Measurements from ENCODE around the gene SH3BP5. TPM values are rescaled to one million over a fixed set of nuclear protein-coding genes. Genes with fewer than 3 reads are reported as not detected.

Gene SH3BP5
- total RNA-seq, 1 experiment from 2014 or later = 13.9 TPM

DNA sequence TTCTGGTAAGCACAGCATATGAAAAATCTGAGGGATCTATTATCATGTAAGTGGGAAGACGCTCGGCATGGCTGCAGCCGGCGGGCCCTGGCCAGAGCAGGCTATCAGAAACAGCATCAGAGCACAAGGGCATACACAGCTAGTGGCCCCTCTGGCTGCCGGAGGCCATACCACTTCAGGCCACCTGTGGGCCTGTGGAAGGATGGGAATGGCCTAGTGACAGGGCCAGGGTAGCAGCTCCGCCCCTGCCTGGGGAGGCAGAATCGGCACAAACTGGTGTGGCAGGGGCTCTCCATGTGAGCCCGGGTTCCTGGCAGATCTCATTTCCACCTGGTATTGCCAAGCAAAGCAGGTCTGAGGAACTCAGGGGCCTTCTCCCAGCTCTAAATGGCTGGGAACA, 46.4 kb downstream of the SH3BP5 start:
- Histone ChIP-seq H3K27me3 (ENCODE audit: insufficient read depth, low read length) (no peaks in the 10 kb centered on the region), H3K9me3 (ENCODE audit: control insufficient read depth in 1 of 2, insufficient read depth in 1 of 2, low read depth in 1 of 2, low read length in 2 of 2) (no peaks in the 10 kb centered on the region), H2AFZ (ENCODE audit: low read depth, low read length, poor library complexity, severe bottlenecking) (no peak overlapping the region), H3K4me2 (ENCODE audit: low read length) (no peak overlapping the region), H3K36me3 (ENCODE audit: control insufficient read depth in 1 of 2, insufficient read depth in 2 of 2, low read length in 2 of 2) (no peaks in the 10 kb centered on the region), H3K4me1 (ENCODE audit: control insufficient read depth in 1 of 2, insufficient read depth in 2 of 2, low read length in 2 of 2) (peaks cover 5 to 11% of the 10 kb centered on the region in 2 experiments; a peak in 2 of 4 replicates), H3K9ac (ENCODE audit: low read length) (no peak overlapping the region), H3K4me3 (replicated peaks in 1 of 2; ENCODE audit: low read depth in 1 of 2, low read length in 2 of 2) (no peak overlapping the region), H4K20me1 (ENCODE audit: insufficient read depth) (no peaks in the 10 kb centered on the region), H3K79me2 (ENCODE audit: insufficient read depth, low read length) (0 out of 2 replicates have a peak, but pooled peaks cover 7% of the 10 kb centered on the region), H3K9me2 (ENCODE audit: insufficient read depth) (no peaks in the 10 kb centered on the region), H3K27ac (ENCODE audit: low read depth, low read length) (no peak overlapping the region)
- BruUV-seq (replicated peaks) = no TSS peak
- intact Hi-C loops (cut with micrococcal nuclease) = no loop called here
- ChIA-PET POLR2A (no interaction called here), CTCF (no interaction called here), RAD21 (ENCODE audit: low non-redundant PET in 1 of 2, low total read pairs in 2 of 2, uncharacterized antibody in 2 of 2, unreplicated experiment in 2 of 2) (no interaction called here)
- no peak for ATAC-seq
- DNase-seq (ENCODE audit: low read depth, low spot score) = no peak
- TF ChIP-seq, protein P1, sequence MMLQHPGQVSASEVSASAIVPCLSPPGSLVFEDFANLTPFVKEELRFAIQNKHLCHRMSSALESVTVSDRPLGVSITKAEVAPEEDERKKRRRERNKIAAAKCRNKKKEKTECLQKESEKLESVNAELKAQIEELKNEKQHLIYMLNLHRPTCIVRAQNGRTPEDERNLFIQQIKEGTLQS (IDR thresholded peaks at IDR 0.05) = no peak
- no peak for TF ChIP-seq EGR1 (IDR thresholded peaks at IDR 0.05; ENCODE audit: low read depth)
- TF ChIP-seq, protein P2, sequence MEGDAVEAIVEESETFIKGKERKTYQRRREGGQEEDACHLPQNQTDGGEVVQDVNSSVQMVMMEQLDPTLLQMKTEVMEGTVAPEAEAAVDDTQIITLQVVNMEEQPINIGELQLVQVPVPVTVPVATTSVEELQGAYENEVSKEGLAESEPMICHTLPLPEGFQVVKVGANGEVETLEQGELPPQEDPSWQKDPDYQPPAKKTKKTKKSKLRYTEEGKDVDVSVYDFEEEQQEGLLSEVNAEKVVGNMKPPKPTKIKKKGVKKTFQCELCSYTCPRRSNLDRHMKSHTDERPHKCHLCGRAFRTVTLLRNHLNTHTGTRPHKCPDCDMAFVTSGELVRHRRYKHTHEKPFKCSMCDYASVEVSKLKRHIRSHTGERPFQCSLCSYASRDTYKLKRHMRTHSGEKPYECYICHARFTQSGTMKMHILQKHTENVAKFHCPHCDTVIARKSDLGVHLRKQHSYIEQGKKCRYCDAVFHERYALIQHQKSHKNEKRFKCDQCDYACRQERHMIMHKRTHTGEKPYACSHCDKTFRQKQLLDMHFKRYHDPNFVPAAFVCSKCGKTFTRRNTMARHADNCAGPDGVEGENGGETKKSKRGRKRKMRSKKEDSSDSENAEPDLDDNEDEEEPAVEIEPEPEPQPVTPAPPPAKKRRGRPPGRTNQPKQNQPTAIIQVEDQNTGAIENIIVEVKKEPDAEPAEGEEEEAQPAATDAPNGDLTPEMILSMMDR (IDR thresholded peaks at IDR 0.05 in 2 of 3, conservative IDR thresholded peaks at IDR 0.05 in 1 of 3; ENCODE audit: borderline replicate concordance in 1 of 3, insufficient read depth in 1 of 3, low read depth in 2 of 3, low read length in 2 of 3) = no peak
- no peak for TF ChIP-seq EZH2 (IDR thresholded peaks at IDR 0.05)
- TF ChIP-seq SP1 (IDR thresholded peaks at IDR 0.05; ENCODE audit: low read depth) = no peak
- TF ChIP-seq CBX3 (IDR thresholded peaks at IDR 0.05; ENCODE audit: low read depth) = no peak
- no peak for TF ChIP-seq JUND (IDR thresholded peaks at IDR 0.05)
- no peak for TF ChIP-seq SRF (IDR thresholded peaks at IDR 0.05; ENCODE audit: low read depth)
- no peak for TF ChIP-seq ZFX (IDR thresholded peaks at IDR 0.05)
- no peak for TF ChIP-seq FOSL1 (IDR thresholded peaks at IDR 0.05; ENCODE audit: low read depth)
- TF ChIP-seq, protein P3, sequence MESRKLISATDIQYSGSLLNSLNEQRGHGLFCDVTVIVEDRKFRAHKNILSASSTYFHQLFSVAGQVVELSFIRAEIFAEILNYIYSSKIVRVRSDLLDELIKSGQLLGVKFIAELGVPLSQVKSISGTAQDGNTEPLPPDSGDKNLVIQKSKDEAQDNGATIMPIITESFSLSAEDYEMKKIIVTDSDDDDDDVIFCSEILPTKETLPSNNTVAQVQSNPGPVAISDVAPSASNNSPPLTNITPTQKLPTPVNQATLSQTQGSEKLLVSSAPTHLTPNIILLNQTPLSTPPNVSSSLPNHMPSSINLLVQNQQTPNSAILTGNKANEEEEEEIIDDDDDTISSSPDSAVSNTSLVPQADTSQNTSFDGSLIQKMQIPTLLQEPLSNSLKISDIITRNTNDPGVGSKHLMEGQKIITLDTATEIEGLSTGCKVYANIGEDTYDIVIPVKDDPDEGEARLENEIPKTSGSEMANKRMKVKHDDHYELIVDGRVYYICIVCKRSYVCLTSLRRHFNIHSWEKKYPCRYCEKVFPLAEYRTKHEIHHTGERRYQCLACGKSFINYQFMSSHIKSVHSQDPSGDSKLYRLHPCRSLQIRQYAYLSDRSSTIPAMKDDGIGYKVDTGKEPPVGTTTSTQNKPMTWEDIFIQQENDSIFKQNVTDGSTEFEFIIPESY (IDR thresholded peaks at IDR 0.05; ENCODE audit: extremely low read depth, insufficient replicate concordance, low read length) = no peak
- no peak for TF ChIP-seq POLR2A (IDR thresholded peaks at IDR 0.05; ENCODE audit: borderline replicate concordance, extremely low read depth, insufficient read depth, insufficient read length)
- no peak for TF ChIP-seq ZNF274 (IDR thresholded peaks at IDR 0.05; ENCODE audit: low read depth, low read length)
- TF ChIP-seq SIN3A (IDR thresholded peaks at IDR 0.05; ENCODE audit: low read depth) = no peak
- TF ChIP-seq POLR2AphosphoS5 (IDR thresholded peaks at IDR 0.05; ENCODE audit: low read depth, low read length) = no peak
- no peak for TF ChIP-seq EZH2phosphoT487 (IDR thresholded peaks at IDR 0.05; ENCODE audit: borderline replicate concordance)
- TF ChIP-seq, protein P4, sequence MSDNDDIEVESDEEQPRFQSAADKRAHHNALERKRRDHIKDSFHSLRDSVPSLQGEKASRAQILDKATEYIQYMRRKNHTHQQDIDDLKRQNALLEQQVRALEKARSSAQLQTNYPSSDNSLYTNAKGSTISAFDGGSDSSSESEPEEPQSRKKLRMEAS (IDR thresholded peaks at IDR 0.05) = no peak
